HG02943 (cell line): ENCODE data around the gene YTHDF1.

Source experiments
- ATAC-seq: cut with Tn5 transposase; IDR thresholded peaks from one replicate; pipeline ENCODE4 v1.9.1; 2021; ENCODE audit warnings: mild to moderate bottlenecking, low read depth, moderate library complexity; ENCODE audit not compliant: unreplicated experiment

Gene YTHDF1

GRCh38 chr20:63175038-63175895 lies 40.7 kb downstream of the YTHDF1 start:
- no peak for ATAC-seq

- no peak for ATAC-seq
Observed at GRCh38 chr20:63174309-63175037, 41.5 kb downstream of the YTHDF1 start.

- no peak for ATAC-seq
Observed at GRCh38 chr20:63173552-63174191, 42.3 kb downstream of the YTHDF1 start.

- ATAC-seq, result no peak
Observed at GRCh38 chr20:63172726-63173125, 43.2 kb downstream of the YTHDF1 start.

- no peak for ATAC-seq
Observed at GRCh38 chr20:63171991-63172390, 43.9 kb downstream of the YTHDF1 start.

- no peak for ATAC-seq
Observed at GRCh38 chr20:63169681-63170080, 46.2 kb downstream of the YTHDF1 start.

- ATAC-seq, result no peak
Observed at GRCh38 chr20:63168861-63169260, 47.1 kb downstream of the YTHDF1 start.

- no peak for ATAC-seq
Observed at GRCh38 chr20:63167918-63168520, 47.9 kb downstream of the YTHDF1 start.

- no peak for ATAC-seq
Observed at GRCh38 chr20:63167026-63167917, 48.7 kb downstream of the YTHDF1 start.

- no peak for ATAC-seq
Observed at GRCh38 chr20:63166193-63167020, 49.5 kb downstream of the YTHDF1 start.

- no peak for ATAC-seq
Observed at GRCh38 chr20:63165356-63166192, 50.4 kb downstream of the YTHDF1 start.

- ATAC-seq, result no peak
Observed at GRCh38 chr20:63164484-63165355, 51.2 kb downstream of the YTHDF1 start.

- no peak for ATAC-seq
Observed at GRCh38 chr20:63163596-63164483, 52.1 kb downstream of the YTHDF1 start.

- ATAC-seq, result no peak
Observed at GRCh38 chr20:63163171-63163570, 52.8 kb downstream of the YTHDF1 start.

- no peak for ATAC-seq
Observed at GRCh38 chr20:63162206-63162795, 53.6 kb downstream of the YTHDF1 start.

- no peak for ATAC-seq
Observed at GRCh38 chr20:63161176-63161651, 54.7 kb downstream of the YTHDF1 start.
